ENCODE measurements around the gene FADS1.

Gene FADS1

DNA sequence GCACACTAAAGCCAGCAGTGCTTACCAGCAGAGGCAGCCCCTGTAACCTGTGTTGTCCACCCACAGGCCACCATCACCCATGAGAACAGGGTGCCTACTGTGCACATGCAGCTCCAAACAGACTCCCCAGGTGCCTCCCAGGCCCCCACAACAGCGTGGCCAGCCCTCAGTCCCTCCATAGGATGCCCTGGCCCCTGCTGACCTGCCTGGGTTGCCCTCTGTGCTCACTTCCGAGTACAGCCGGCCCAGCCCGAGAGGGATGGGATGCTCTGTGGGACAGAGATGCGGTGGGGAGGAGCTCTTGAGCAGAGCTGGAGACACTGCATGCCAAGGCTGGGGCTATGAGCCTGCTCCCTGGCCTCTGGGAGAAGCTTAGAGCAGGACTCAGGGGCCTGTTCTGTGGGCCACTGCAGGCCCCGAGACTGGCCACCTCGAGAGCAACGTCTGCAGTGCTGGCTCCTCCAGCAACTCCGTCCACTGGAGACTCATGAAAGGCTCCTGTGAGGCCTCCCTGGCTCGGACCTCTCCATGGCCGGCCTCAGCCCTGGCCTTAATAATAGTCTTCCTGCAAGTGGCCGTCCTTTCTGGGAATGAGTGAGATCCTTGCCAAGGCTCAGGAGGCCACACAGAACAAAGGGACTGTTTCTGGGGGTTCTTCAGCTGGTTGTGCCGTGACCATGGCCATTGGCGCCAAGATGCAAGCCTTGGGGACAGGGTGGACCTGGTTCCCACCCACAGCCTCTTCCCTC is 38.3 kb upstream of the FADS1 start:
- WGBS, result 94% methylated on average over 14 of the region's 14 CpGs

GRCh38 chr11:61854206-61854895 is 37.5 kb upstream of the FADS1 start:
- 97% methylated on average over 17 of the region's 17 CpGs for WGBS
- peaks cover 96% of the 10 kb centered on the region for H3K36me3 ChIP-seq (ENCODE audit: insufficient read depth, low read length)

More for the DNA sequence above, 38.3 kb upstream of the FADS1 start:
- Histone ChIP-seq H3K27me3 (ENCODE audit: insufficient read depth, low read length) (no peaks in the 10 kb centered on the region), H3K4me1 (ENCODE audit: insufficient read depth, low read length) (no peaks in the 10 kb centered on the region), H3K9ac (ENCODE audit: low read depth, low read length) (no peak overlapping the region), H3K27ac (ENCODE audit: low read depth, low read length) (no peak overlapping the region), H3K9me3 (ENCODE audit: insufficient read depth, low read depth, low read length) (no peaks in the 10 kb centered on the region), H3K36me3 (ENCODE audit: insufficient read depth, low read length) (peaks cover 96% of the 10 kb centered on the region), H3K4me3 (ENCODE audit: low read length) (no peak overlapping the region)

DNA sequence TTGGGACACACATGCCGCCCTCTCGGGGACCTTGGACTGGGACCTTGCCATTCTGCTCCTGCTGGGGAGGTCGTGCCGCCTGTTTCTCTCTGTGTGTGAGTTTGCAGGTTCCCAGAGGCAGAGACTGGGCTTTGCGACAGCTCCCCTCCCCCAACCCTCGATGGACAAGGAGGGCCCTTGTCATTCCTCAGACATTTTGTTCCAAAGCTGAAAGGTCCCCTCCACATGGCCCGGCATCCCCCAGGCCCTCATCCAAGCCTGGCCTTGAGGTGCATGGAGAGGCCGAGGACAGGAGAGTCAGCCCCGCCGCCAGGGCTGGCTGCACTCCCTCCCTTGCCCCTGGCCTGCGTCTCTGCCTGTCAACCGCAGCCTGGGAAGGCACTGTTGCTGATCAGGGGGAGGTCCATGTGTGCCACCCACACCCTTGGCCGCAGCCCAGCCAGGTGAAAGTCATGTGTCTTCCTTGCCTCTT is 36.9 kb upstream of the FADS1 start:
- Histone ChIP-seq H3K4me3 (ENCODE audit: low read length) (no peak overlapping the region), H3K36me3 (ENCODE audit: insufficient read depth, low read length) (peaks cover 96% of the 10 kb centered on the region), H3K9ac (ENCODE audit: low read depth, low read length) (no peak overlapping the region), H3K27ac (ENCODE audit: low read depth, low read length) (no peak overlapping the region), H3K9me3 (ENCODE audit: insufficient read depth, low read depth, low read length) (no peaks in the 10 kb centered on the region), H3K4me1 (ENCODE audit: insufficient read depth, low read length) (no peaks in the 10 kb centered on the region), H3K27me3 (ENCODE audit: insufficient read depth, low read length) (no peaks in the 10 kb centered on the region)
- 90% methylated on average over 13 of the region's 13 CpGs for WGBS

More at GRCh38 chr11:61854206-61854895, 37.5 kb upstream of the FADS1 start:
- Histone ChIP-seq H3K4me3 (ENCODE audit: low read length) (no peak overlapping the region), H3K27me3 (ENCODE audit: insufficient read depth, low read length) (no peaks in the 10 kb centered on the region), H3K9ac (ENCODE audit: low read depth, low read length) (no peak overlapping the region), H3K9me3 (ENCODE audit: insufficient read depth, low read depth, low read length) (no peaks in the 10 kb centered on the region), H3K27ac (ENCODE audit: low read depth, low read length) (no peak overlapping the region), H3K4me1 (ENCODE audit: insufficient read depth, low read length) (no peaks in the 10 kb centered on the region)

DNA sequence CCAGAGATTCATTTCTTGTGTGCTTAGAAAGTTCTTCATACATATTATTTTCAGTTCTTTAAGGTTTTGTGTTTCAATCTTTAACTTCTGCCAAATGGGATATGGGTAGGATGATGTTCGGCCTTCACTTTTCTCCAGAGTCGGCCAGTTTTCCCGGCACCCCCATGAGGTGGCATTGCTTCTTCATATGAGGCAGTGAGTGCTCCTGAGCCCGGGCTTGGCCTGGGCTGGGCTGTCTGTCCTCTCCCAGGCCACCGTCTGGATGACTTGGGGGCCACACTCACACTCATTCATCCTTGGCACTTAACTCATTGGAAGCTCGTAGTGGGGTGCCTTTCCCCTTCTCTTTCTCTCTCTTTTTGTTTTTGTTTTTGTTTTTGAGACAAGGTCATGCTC is 35.1 kb upstream of the FADS1 start:
- H3K4me3 ChIP-seq (ENCODE audit: low read length), result no peak overlapping the region
- H3K27ac ChIP-seq (ENCODE audit: low read depth, low read length), result no peak overlapping the region
- no peak overlapping the region for H3K9ac ChIP-seq (ENCODE audit: low read depth, low read length)
- WGBS, result 96% methylated on average over 6 of the region's 6 CpGs
- no peaks in the 10 kb centered on the region for H3K9me3 ChIP-seq (ENCODE audit: insufficient read depth, low read depth, low read length)
- H3K4me1 ChIP-seq (ENCODE audit: insufficient read depth, low read length), result no peaks in the 10 kb centered on the region
- H3K36me3 ChIP-seq (ENCODE audit: insufficient read depth, low read length), result peaks cover 98% of the 10 kb centered on the region
- no peaks in the 10 kb centered on the region for H3K27me3 ChIP-seq (ENCODE audit: insufficient read depth, low read length)

GRCh38 chr11:61851113-61851899 is 34.5 kb upstream of the FADS1 start:
- peaks cover 97% of the 10 kb centered on the region for H3K36me3 ChIP-seq (ENCODE audit: insufficient read depth, low read length)
- H3K4me1 ChIP-seq (ENCODE audit: insufficient read depth, low read length), result no peaks in the 10 kb centered on the region
- no peak overlapping the region for H3K9ac ChIP-seq (ENCODE audit: low read depth, low read length)
- no peak overlapping the region for H3K4me3 ChIP-seq (ENCODE audit: low read length)
- no peaks in the 10 kb centered on the region for H3K9me3 ChIP-seq (ENCODE audit: insufficient read depth, low read depth, low read length)
- H3K27me3 ChIP-seq (ENCODE audit: insufficient read depth, low read length), result no peaks in the 10 kb centered on the region
- WGBS, result 96% methylated on average over 24 of the region's 24 CpGs
- no peak overlapping the region for H3K27ac ChIP-seq (ENCODE audit: low read depth, low read length)

- Histone ChIP-seq H3K9ac (ENCODE audit: low read depth, low read length) (no peak overlapping the region), H3K27me3 (ENCODE audit: insufficient read depth, low read length) (no peaks in the 10 kb centered on the region), H3K36me3 (ENCODE audit: insufficient read depth, low read length) (peaks cover 97% of the 10 kb centered on the region), H3K4me1 (ENCODE audit: insufficient read depth, low read length) (no peaks in the 10 kb centered on the region), H3K27ac (ENCODE audit: low read depth, low read length) (no peak overlapping the region), H3K9me3 (ENCODE audit: insufficient read depth, low read depth, low read length) (no peaks in the 10 kb centered on the region), H3K4me3 (ENCODE audit: low read length) (no peak overlapping the region)
- WGBS, result 96% methylated on average over 7 of the region's 7 CpGs
Measured at GRCh38 chr11:61850687-61851086, 33.9 kb upstream of the FADS1 start.

- Histone ChIP-seq H3K9me3 (ENCODE audit: insufficient read depth, low read depth, low read length) (no peaks in the 10 kb centered on the region), H3K27ac (ENCODE audit: low read depth, low read length) (no peak overlapping the region), H3K4me3 (ENCODE audit: low read length) (no peak overlapping the region), H3K9ac (ENCODE audit: low read depth, low read length) (no peak overlapping the region), H3K27me3 (ENCODE audit: insufficient read depth, low read length) (no peaks in the 10 kb centered on the region), H3K36me3 (ENCODE audit: insufficient read depth, low read length) (peaks cover 95% of the 10 kb centered on the region), H3K4me1 (ENCODE audit: insufficient read depth, low read length) (no peaks in the 10 kb centered on the region)
- WGBS, result 98% methylated on average over 9 of the region's 9 CpGs
Measured at GRCh38 chr11:61848631-61849030, 31.8 kb upstream of the FADS1 start.

DNA sequence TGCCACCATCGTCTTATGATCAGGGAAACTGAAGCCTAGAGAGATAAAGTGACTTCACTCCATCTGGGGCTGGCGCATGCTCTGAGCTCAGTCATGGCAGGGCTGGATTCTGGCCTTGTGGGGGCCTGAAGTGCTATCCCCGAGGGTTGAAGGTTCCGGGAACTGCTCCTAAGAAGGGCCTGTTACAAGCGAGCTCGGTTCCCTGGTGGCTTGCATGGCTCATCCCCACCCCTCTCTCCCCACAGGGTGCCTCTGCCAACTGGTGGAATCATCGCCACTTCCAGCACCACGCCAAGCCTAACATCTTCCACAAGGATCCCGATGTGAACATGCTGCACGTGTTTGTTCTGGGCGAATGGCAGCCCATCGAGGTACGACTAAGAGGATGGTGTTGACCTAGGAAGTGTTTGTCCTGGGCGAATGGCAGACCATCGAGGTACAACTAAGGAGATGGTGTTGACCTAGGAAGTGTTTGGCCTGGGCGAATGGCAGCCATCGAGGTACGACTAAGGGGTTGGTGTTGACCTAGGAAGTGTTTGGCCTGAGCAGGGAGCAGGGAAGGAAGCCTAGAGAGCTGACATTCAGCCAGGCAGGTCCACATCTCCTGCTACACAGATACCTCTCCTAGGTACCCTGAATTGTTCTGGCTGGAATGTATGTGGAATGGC is 31.2 kb upstream of the FADS1 start:
- Histone ChIP-seq H3K9ac (ENCODE audit: low read depth, low read length) (no peak overlapping the region), H3K27me3 (ENCODE audit: insufficient read depth, low read length) (no peaks in the 10 kb centered on the region), H3K36me3 (ENCODE audit: insufficient read depth, low read length) (peaks cover 95% of the 10 kb centered on the region), H3K9me3 (ENCODE audit: insufficient read depth, low read depth, low read length) (no peaks in the 10 kb centered on the region), H3K4me1 (ENCODE audit: insufficient read depth, low read length) (no peaks in the 10 kb centered on the region), H3K27ac (ENCODE audit: low read depth, low read length) (no peak overlapping the region), H3K4me3 (ENCODE audit: low read length) (no peak overlapping the region)
- WGBS, result 95% methylated on average over 18 of the region's 18 CpGs

DNA sequence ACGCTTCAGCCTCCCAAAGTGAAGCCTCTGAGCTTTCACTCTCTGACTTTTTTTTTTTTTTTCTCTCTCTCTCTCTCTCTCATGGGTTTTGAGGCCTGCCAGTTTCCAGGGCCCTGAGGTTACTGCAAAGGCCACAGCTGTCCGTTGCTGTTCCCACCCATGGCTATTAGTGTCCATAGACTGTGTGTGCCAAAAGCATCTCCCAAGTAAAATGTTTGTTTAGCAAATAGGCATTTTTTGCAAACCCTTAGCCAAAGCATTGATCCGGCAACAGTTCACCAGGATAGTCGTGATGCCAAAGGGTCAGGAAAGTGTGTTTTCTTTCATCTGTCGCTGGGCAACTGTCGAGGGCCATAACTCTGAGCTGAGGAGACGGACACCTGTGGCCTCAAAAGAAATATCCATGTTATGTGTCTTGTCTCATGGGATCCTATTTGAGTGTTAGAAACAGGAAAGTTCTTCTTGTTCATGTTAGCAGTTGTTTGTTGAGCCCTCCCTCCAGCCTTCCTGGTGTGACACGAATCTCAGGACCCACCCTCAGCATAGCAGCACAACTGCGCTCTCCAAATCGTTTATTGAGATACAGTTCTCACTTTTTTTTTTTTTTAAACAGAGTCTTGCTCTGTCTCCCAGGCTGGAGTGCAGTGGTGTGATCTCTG is 29.7 kb upstream of the FADS1 start:
- Histone ChIP-seq H3K4me3 (ENCODE audit: low read length) (no peak overlapping the region), H3K27me3 (ENCODE audit: insufficient read depth, low read length) (no peaks in the 10 kb centered on the region), H3K9me3 (ENCODE audit: insufficient read depth, low read depth, low read length) (no peaks in the 10 kb centered on the region), H3K9ac (ENCODE audit: low read depth, low read length) (no peak overlapping the region), H3K27ac (ENCODE audit: low read depth, low read length) (no peak overlapping the region), H3K36me3 (ENCODE audit: insufficient read depth, low read length) (peaks cover 96% of the 10 kb centered on the region), H3K4me1 (ENCODE audit: insufficient read depth, low read length) (no peaks in the 10 kb centered on the region)
- WGBS, result 96% methylated on average over 10 of the region's 10 CpGs

DNA sequence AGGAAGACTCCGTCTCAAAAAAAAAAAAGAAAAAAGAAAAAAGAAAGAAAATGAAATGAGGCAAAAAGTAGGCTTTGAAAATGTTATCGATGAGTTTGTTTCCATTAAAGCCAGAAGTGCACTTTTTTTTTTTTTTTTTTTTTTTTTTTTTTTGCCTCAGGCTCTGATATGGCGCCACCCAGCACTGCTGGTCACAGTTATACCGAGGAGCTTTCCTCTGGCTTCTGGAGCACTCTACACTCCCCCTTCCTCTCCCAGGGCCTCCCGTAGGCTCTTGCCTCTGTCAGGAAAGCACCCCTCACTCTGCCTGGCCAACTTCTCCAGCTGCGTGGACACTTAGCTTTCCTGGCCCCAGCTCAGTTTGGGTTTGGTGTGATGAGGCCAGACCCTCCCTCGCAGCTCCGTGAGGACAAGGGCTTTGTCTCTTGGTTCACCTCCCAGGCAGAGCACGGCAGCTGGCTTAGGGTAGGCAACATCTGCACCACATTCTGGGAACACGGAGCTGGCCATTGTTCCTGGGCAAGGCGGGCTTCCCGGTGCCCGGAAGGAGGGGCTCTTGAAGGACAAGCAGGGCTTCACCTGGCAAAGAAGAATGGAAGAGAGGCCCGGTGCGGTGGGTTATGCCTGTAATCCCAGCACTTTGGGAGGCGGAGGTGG is 28.2 kb upstream of the FADS1 start:
- Histone ChIP-seq H3K4me3 (ENCODE audit: low read length) (no peak overlapping the region), H3K36me3 (ENCODE audit: insufficient read depth, low read length) (peaks cover 96% of the 10 kb centered on the region), H3K27ac (ENCODE audit: low read depth, low read length) (no peak overlapping the region), H3K27me3 (ENCODE audit: insufficient read depth, low read length) (no peaks in the 10 kb centered on the region), H3K4me1 (ENCODE audit: insufficient read depth, low read length) (no peaks in the 10 kb centered on the region), H3K9ac (ENCODE audit: low read depth, low read length) (no peak overlapping the region), H3K9me3 (ENCODE audit: insufficient read depth, low read depth, low read length) (no peaks in the 10 kb centered on the region)
- 91% methylated on average over 16 of the region's 16 CpGs for WGBS
